ENCODE data around the gene IL15RA. TPM values are rescaled to one million over a fixed set of nuclear protein-coding genes. Genes with fewer than 3 reads are reported as not detected.

The IL15RA gene
- total RNA-seq, 1 experiment from 2014 or later, result 28.6 TPM

DNA sequence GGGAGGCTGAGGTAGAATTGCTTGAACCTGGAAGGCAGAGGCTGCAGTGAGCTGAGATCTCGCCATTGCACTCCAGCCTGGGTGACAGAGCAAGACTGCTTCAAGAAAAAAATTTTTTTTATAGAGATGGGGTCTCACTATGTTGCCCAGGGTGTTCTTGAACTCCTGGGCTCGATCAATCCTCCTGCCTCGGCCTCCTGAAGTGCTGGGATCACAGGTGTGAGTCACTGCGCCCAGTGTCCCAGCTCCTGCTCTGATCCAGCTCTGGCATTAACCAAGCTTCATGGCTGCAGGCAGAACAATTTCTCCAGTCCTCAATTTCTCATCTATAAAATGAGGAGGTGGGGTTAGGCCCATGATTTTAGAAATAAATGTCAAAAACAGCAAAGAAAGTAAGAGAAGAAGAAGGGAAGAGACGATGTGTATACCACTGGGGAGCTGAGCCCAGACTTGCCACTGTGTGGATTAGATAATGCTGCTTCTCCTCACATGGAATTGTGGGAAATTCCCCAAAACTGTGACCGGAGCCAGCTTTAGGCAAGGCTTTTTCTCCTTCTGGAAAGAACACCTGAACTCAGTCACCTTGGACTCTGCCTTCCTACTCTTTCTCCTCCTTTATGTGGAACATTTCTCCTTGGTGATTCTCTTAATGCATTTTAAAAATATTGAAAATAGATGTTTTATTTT lies 25.5 kb downstream of the IL15RA start:
- Mint-ChIP-seq H3K9me3 (ENCODE audit: low read depth, unreplicated experiment) (no peaks in the 10 kb centered on the region), H3K27ac (ENCODE audit: unreplicated experiment) (peak overlapping the region; percentile 85)

DNA sequence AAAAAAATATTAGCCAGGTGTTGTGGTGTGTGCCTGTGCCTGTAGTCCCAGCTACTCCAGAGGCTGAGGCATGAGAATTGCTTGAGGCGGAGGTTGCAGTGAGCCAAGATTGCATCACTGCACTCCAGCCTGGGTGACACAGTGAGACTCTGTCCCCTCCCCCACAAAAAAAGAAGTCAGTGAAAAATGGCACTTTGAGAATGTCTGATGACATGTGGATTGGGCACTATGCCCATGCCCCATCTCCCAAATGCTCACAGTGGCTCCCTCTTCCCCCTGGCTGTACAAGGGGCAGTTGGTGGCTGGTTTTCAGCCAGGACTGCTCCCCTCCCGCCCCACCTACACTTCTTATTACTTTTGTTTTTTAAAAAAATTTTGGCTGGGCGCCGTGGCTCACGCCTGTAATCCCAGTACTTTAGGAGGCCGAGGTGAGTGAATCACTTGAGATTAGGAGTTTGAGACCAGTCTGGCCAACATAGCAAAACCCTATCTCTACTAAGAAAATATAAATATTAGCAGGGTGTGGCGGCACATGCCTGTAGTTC lies 26.1 kb downstream of the IL15RA start:
- intact Hi-C loops (cut with micrococcal nuclease; ENCODE audit: unreplicated experiment), result loop anchor here (2.0 kb wide), 2 partner anchors 20 to 136 kb away; no protein-coding TSS in a partner anchor
- peaks cover 38% of the 10 kb centered on the region for H3K36me3 Mint-ChIP-seq (ENCODE audit: insufficient read depth, unreplicated experiment)
- H3K27ac Mint-ChIP-seq (ENCODE audit: unreplicated experiment), result peak overlapping the region; percentile 85
- H3K4me1 Mint-ChIP-seq (ENCODE audit: low read depth, unreplicated experiment), result peaks cover 28% of the 10 kb centered on the region
- no peaks in the 10 kb centered on the region for H3K27me3 Mint-ChIP-seq (ENCODE audit: unreplicated experiment)
- H3K9me3 Mint-ChIP-seq (ENCODE audit: low read depth, unreplicated experiment), result no peaks in the 10 kb centered on the region
- CTCF ChIA-PET, result interaction anchor here (0.7 to 2.5 kb wide), 4 partner anchors 20 to 63 kb away, joined by 3 to 9 read pairs (median 4); partner anchors contain the start of gene IL15RA
- TF ChIP-seq CTCF (IDR thresholded peaks at IDR 0.05; ENCODE audit: unreplicated experiment), result no peak
- peak; percentile 61 for DNase-seq
- BruUV-seq (replicated peaks), result no TSS peak
- no peak overlapping the region for H3K4me3 Mint-ChIP-seq (ENCODE audit: low read depth, unreplicated experiment)

More for the DNA sequence above, 25.5 kb downstream of the IL15RA start:
- H3K36me3 Mint-ChIP-seq (ENCODE audit: insufficient read depth, unreplicated experiment), result peaks cover 38% of the 10 kb centered on the region
- CTCF ChIA-PET, result interaction anchor here (0.7 to 2.5 kb wide), 3 partner anchors 19 to 62 kb away, joined by 3 to 9 read pairs (median 4); partner anchors contain the start of gene IL15RA
- H3K4me3 Mint-ChIP-seq (ENCODE audit: low read depth, unreplicated experiment), result no peak overlapping the region
- no TSS peak for BruUV-seq (replicated peaks)
- intact Hi-C loops (cut with micrococcal nuclease; ENCODE audit: unreplicated experiment), result loop anchor here (2.0 kb wide), 2 partner anchors 19 to 135 kb away; no protein-coding TSS in a partner anchor
- H3K27me3 Mint-ChIP-seq (ENCODE audit: unreplicated experiment), result no peaks in the 10 kb centered on the region
- no peak for DNase-seq
- no peak for TF ChIP-seq CTCF (IDR thresholded peaks at IDR 0.05; ENCODE audit: unreplicated experiment)
- H3K4me1 Mint-ChIP-seq (ENCODE audit: low read depth, unreplicated experiment), result peaks cover 28% of the 10 kb centered on the region

- no TSS peak for BruUV-seq (replicated peaks)
- peak overlapping the region; percentile 85 for H3K27ac Mint-ChIP-seq (ENCODE audit: unreplicated experiment)
- H3K4me1 Mint-ChIP-seq (ENCODE audit: low read depth, unreplicated experiment), result peaks cover 37% of the 10 kb centered on the region
- DNase-seq, result peak; percentile 63
- intact Hi-C loops (cut with micrococcal nuclease; ENCODE audit: unreplicated experiment), result loop anchor here (1.0 kb wide), 1 partner anchor 65 kb away; no protein-coding TSS in a partner anchor
- H3K9me3 Mint-ChIP-seq (ENCODE audit: low read depth, unreplicated experiment), result no peaks in the 10 kb centered on the region
- H3K27me3 Mint-ChIP-seq (ENCODE audit: unreplicated experiment), result no peaks in the 10 kb centered on the region
- H3K4me3 Mint-ChIP-seq (ENCODE audit: low read depth, unreplicated experiment), result peak overlapping the region; percentile 7
- peaks cover 43% of the 10 kb centered on the region for H3K36me3 Mint-ChIP-seq (ENCODE audit: insufficient read depth, unreplicated experiment)
- no peak for TF ChIP-seq CTCF (IDR thresholded peaks at IDR 0.05; ENCODE audit: unreplicated experiment)
- CTCF ChIA-PET, result no interaction called here
Observed at GRCh38 chr10:5949009-5949759, 28.2 kb downstream of the IL15RA start.

- Mint-ChIP-seq H3K4me3 (ENCODE audit: low read depth, unreplicated experiment) (no peak overlapping the region), H3K27me3 (ENCODE audit: unreplicated experiment) (no peaks in the 10 kb centered on the region), H3K27ac (ENCODE audit: unreplicated experiment) (no peak overlapping the region), H3K9me3 (ENCODE audit: low read depth, unreplicated experiment) (no peaks in the 10 kb centered on the region), H3K36me3 (ENCODE audit: insufficient read depth, unreplicated experiment) (peaks cover 44% of the 10 kb centered on the region), H3K4me1 (ENCODE audit: low read depth, unreplicated experiment) (peaks cover 46% of the 10 kb centered on the region)
- CTCF ChIA-PET, result interaction anchor here (0.9 kb wide), 1 partner anchor 13 kb away, joined by 3 read pairs; no protein-coding TSS in a partner anchor
- no peak for DNase-seq
- TF ChIP-seq CTCF (IDR thresholded peaks at IDR 0.05; ENCODE audit: unreplicated experiment), result no peak
- intact Hi-C loops (cut with micrococcal nuclease; ENCODE audit: unreplicated experiment), result no loop called here
- no TSS peak for BruUV-seq (replicated peaks)
Observed at GRCh38 chr10:5948208-5948585, 29.1 kb downstream of the IL15RA start.

Data from Calu3 (cell line).